GM13977 (cell line): ENCODE results near the gene DROSHA.

Experiments
- DNase-seq: peaks from one replicate; pipeline ENCODE4 v3.0.0; 2012; ENCODE audit warnings: low spot score
- CTCF ChIP-seq: IDR thresholded peaks from 2 replicates; pipeline ENCODE4 v1.5.1; 2012; ENCODE audit warnings: mild to moderate bottlenecking, control low read depth; ENCODE audit not compliant: insufficient read depth; ENCODE audit errors: extremely low read depth, missing control alignments
- in situ Hi-C: fragments of 300-500 bp; cut with MboI; formaldehyde crosslinking; loops from one replicate; pipeline ENCODE4 v1.12.0; 2022; ENCODE audit warnings: low sequenced_read_pairs, low pct_unique_long_range_greater_than_20kb, mixed read lengths, inconsistent platforms; ENCODE audit not compliant: unreplicated experiment

The DROSHA gene, protein sequence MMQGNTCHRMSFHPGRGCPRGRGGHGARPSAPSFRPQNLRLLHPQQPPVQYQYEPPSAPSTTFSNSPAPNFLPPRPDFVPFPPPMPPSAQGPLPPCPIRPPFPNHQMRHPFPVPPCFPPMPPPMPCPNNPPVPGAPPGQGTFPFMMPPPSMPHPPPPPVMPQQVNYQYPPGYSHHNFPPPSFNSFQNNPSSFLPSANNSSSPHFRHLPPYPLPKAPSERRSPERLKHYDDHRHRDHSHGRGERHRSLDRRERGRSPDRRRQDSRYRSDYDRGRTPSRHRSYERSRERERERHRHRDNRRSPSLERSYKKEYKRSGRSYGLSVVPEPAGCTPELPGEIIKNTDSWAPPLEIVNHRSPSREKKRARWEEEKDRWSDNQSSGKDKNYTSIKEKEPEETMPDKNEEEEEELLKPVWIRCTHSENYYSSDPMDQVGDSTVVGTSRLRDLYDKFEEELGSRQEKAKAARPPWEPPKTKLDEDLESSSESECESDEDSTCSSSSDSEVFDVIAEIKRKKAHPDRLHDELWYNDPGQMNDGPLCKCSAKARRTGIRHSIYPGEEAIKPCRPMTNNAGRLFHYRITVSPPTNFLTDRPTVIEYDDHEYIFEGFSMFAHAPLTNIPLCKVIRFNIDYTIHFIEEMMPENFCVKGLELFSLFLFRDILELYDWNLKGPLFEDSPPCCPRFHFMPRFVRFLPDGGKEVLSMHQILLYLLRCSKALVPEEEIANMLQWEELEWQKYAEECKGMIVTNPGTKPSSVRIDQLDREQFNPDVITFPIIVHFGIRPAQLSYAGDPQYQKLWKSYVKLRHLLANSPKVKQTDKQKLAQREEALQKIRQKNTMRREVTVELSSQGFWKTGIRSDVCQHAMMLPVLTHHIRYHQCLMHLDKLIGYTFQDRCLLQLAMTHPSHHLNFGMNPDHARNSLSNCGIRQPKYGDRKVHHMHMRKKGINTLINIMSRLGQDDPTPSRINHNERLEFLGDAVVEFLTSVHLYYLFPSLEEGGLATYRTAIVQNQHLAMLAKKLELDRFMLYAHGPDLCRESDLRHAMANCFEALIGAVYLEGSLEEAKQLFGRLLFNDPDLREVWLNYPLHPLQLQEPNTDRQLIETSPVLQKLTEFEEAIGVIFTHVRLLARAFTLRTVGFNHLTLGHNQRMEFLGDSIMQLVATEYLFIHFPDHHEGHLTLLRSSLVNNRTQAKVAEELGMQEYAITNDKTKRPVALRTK (N-terminal part only)

DNA sequence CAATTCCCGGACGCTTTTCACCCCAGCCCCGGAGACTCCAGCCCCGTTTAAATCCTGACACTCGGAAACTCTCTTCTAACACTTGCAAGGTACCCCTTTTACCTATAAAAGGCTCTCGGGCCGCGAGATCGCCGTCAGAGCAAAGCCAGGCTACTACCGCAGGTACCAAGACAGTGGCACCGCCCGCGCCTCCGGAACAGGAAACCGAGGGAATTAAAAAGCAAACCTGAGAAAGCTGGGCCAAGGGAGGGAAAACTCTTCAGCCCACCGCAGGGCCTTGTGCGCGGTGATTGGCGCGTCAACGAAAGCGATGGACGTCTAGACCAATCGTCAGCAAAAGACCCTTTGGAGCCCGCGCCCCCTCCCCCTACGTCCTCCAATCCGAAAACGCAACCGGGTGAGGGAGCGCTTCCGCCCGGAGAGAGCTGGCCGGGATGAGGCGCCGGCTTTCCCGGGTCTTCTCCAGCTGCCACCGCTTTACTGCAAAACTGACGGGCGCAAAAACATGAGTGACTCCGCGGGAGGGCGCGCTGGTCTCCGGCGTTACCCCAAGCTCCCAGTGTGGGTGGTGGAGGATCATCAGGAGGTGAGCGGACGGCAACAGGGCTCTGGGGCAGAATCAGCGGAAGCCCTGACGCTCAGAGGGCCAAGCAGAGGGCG is at the start of gene DROSHA, which contains the start of gene C5orf22:
DROSHA (minus strand) TSS at position 206 of the 660 bp plus-strand sequence. CDS start 3,034 bp downstream, outside the sequence.
C5orf22 (plus strand) TSS at position 414 of the 660 bp plus-strand sequence; CDS start at position 506, 92 bp downstream.
- in situ Hi-C loops, result no loop called here
- DNase-seq, result peak; percentile 89
- peak; percentile 10 for TF ChIP-seq CTCF

DNA sequence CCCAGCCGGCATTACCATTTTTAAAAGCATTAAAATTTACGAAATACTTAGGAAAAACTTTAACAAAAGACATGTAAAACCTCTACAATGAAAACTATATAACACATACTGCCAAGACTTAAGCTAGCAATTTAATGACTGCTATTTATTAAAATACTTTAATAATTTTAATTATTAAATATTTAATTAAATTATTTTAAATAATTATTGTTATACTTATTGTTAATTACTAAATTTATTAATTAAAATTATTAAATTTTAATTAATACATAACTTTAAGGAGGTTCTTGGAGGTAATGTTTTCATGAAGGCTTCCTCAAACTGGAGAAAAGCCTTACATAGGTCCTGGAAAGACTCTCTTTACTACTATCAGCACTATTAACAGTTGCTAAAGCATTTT is 47.7 kb upstream of the DROSHA start:
- in situ Hi-C loops, result loop anchor here (25.0 kb wide), 2 partner anchors 233 to 508 kb away; no protein-coding TSS in a partner anchor
- TF ChIP-seq CTCF, result no peak
- DNase-seq, result no peak

DNA sequence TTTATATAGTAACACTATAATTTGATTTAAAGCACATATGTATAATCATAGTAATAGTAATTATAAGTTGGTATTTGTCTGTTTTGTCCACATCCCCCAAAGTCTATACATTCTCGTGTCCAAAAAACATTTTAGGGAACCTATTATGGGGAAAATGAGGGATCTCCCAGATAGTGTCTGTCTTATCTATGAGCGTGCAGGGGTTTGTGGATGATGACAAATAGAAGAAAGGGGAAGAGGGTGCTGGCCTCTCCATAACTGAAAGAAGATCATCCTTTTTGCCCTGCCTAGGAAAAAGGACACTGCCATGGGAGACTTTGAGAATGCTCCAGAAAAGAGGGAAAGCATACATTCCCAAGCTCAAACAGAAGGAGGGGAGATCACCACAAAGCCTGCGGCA is 45.5 kb upstream of the DROSHA start:
- DNase-seq, result no peak
- in situ Hi-C loops, result loop anchor here (25.0 kb wide), 2 partner anchors 235 to 510 kb away; no protein-coding TSS in a partner anchor
- TF ChIP-seq CTCF, result no peak

GRCh38 chr5:31574772-31575171 is 42.9 kb upstream of the DROSHA start:
- TF ChIP-seq CTCF, result no peak
- in situ Hi-C loops, result loop anchor here (25.0 kb wide), 2 partner anchors 238 to 513 kb away; no protein-coding TSS in a partner anchor
- no peak for DNase-seq

DNA sequence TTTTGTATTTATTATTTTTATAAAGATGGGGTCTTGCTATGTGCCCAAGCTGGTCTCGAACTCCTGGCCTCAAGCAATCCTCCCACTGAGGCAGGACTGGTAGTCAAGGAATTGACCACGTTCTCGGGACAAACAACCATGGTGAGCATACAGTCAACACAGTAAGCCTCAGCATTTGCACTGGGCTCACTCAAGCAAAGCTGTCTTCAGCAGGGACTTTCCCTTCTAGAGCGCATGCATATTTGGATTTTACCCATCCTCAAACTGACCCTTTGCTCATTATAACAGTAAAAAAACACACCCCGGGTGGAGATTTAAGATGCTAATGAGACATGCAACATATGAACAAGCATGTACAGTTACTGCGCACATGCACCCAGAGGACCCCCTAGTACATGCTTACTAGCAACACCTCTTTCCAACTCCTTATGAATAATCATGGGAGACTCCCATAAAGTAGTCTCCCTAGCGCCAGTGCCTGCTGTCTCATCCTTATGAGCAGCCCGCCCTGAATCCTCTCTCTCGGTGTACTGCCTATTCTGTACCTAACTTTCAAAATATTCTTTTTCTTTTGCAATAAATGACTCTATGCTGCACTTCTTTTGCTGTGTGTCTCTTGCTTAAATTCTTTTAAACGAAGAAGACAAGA is 41.7 kb upstream of the DROSHA start:
- peak; percentile 58 for DNase-seq
- TF ChIP-seq CTCF, result no peak
- in situ Hi-C loops, result no loop called here
